Thymus (tissue), 14 donors: Measurements from ENCODE around the gene ERBB2. TPM values are rescaled to one million over a fixed set of nuclear protein-coding genes. Genes with fewer than 3 reads are reported as not detected.

ENCODE experiments used
- DNase-seq, 9 donors: peaks; one replicate each; pipeline ENCODE4 v3.0.0-alpha.2; 2013; ENCODE audit warnings: low spot score in 9 of 9, low read depth in 6 of 9, missing footprints in 1 of 9
- H3K27ac ChIP-seq, 2 donors: one replicate each; pipeline ENCODE4 v1.5.1; 2013; ENCODE audit warnings: control low read depth in 1 of 2, low read depth in 1 of 2, low read length in 1 of 2, mild to moderate bottlenecking in 1 of 2, moderate library complexity in 1 of 2
- H3K27me3 ChIP-seq, 2 donors: one replicate each; pipeline ENCODE4 v1.5.1; 2013; ENCODE audit warnings: low read length in 1 of 2; ENCODE audit not compliant: control insufficient read depth in 2 of 2, insufficient read depth in 1 of 2
- H3K36me3 ChIP-seq, 2 donors: one replicate each; pipeline ENCODE4 v1.5.1; 2013; ENCODE audit warnings: low read length in 1 of 2, mild to moderate bottlenecking in 1 of 2, moderate library complexity in 1 of 2; ENCODE audit not compliant: control insufficient read depth in 2 of 2, insufficient read depth in 2 of 2
- H3K4me1 ChIP-seq, 2 donors: one replicate each; pipeline ENCODE4 v1.5.1; 2013; ENCODE audit warnings: low read length in 2 of 2; ENCODE audit not compliant: control insufficient read depth in 2 of 2, insufficient read depth in 2 of 2
- H3K4me3 ChIP-seq, 2 donors: one replicate each; pipeline ENCODE4 v1.5.1; 2013; ENCODE audit warnings: low read length in 2 of 2, control low read depth in 1 of 2, mild to moderate bottlenecking in 1 of 2
- H3K9me3 ChIP-seq, 2 donors: one replicate each; pipeline ENCODE4 v1.5.1; 2013; ENCODE audit warnings: low read length in 1 of 2, mild to moderate bottlenecking in 1 of 2; ENCODE audit not compliant: control insufficient read depth in 2 of 2, insufficient read depth in 1 of 2
- WGBS: extraction: QIAGEN DNeasy Blood & Tissue Kit; methylation state at CpG from one replicate; pipeline ENCODE4 v1.1.7; 2013; 5-methylcytosine and 5-hydroxymethylcytosine counted together
- long read RNA-seq, 10 donors: transcript quantifications; one replicate each; lab custom pipeline, GENCODE V29; 2026
- polyA plus RNA-seq: library from polyadenylated mRNA; stranded (reverse); fragments of 200-250 nt; gene quantifications from one replicate; pipeline ENCODE4 v1.2.3, GENCODE V29; 2013
- total RNA-seq: library from RNA; stranded (reverse); fragments of 120-200 nt; gene quantifications from one replicate; pipeline ENCODE4 v1.2.4, GENCODE V29; 2013
- donor health status: healthy.

The ERBB2 gene
- 6.1 TPM for total RNA-seq
- polyA plus RNA-seq: 14.3 TPM
- long read RNA-seq, donor 1, partial matches to known transcripts: 0 of 15 reads
- long read RNA-seq, donor 1, other reads (novel, unspliced or antisense): 15 of 15 reads
- long read RNA-seq, donor 2: 0 reads
- long read RNA-seq, donor 3: 0 reads
- long read RNA-seq, donor 4: 0 reads
- long read RNA-seq, donor 5, full-length matches to known transcripts: 2 of 136 reads
- long read RNA-seq, donor 5, partial matches to known transcripts: 134 of 136 reads
- long read RNA-seq, donor 5, other reads (novel, unspliced or antisense): 0 of 136 reads
- long read RNA-seq, donor 6, full-length matches to known transcripts: 1 of 139 reads
- long read RNA-seq, donor 6, partial matches to known transcripts: 138 of 139 reads
- long read RNA-seq, donor 6, other reads (novel, unspliced or antisense): 0 of 139 reads
- long read RNA-seq, donor 7: 0 reads
- long read RNA-seq, donor 8, partial matches to known transcripts: 0 of 1 reads
- long read RNA-seq, donor 8, other reads (novel, unspliced or antisense): 0 of 1 reads
- long read RNA-seq, donor 9: 0 reads
- long read RNA-seq, donor 10: 0 reads

- Histone ChIP-seq H3K9me3 (no peaks in the 10 kb centered on the region), H3K4me3 (peak within 1 kb of the TSS; percentile 18 to 31), H3K4me1 (peaks cover 0 to 5% of the 10 kb centered on the region in 2 donors), H3K36me3 (no peaks in the 10 kb centered on the region), H3K27me3 (peaks cover 30 to 52% of the 10 kb centered on the region in 2 donors), H3K27ac (no peak within 1 kb of the TSS)
- no peak for DNase-seq
- WGBS: 17% methylated on average over 20 of the region's 20 CpGs
Observed at GRCh38 chr17:39699818-39700147, at the start of gene ERBB2. Gene ERBB2 (plus strand): TSS chr17:39700064. CDS start chr17:39700239, 175 bp downstream.

GRCh38 chr17:39650121-39650579 is 49.7 kb upstream of the ERBB2 start:
- no peak for DNase-seq
- H3K36me3 ChIP-seq: peaks cover 8 to 22% of the 10 kb centered on the region in 2 donors
- no peak overlapping the region for H3K27ac ChIP-seq
- H3K9me3 ChIP-seq: no peaks in the 10 kb centered on the region
- H3K4me1 ChIP-seq: peaks cover 0 to 5% of the 10 kb centered on the region in 2 donors
- no peaks in the 10 kb centered on the region for H3K27me3 ChIP-seq
- H3K4me3 ChIP-seq: no peak overlapping the region
- 98% methylated on average over 11 of the region's 11 CpGs for WGBS

DNA sequence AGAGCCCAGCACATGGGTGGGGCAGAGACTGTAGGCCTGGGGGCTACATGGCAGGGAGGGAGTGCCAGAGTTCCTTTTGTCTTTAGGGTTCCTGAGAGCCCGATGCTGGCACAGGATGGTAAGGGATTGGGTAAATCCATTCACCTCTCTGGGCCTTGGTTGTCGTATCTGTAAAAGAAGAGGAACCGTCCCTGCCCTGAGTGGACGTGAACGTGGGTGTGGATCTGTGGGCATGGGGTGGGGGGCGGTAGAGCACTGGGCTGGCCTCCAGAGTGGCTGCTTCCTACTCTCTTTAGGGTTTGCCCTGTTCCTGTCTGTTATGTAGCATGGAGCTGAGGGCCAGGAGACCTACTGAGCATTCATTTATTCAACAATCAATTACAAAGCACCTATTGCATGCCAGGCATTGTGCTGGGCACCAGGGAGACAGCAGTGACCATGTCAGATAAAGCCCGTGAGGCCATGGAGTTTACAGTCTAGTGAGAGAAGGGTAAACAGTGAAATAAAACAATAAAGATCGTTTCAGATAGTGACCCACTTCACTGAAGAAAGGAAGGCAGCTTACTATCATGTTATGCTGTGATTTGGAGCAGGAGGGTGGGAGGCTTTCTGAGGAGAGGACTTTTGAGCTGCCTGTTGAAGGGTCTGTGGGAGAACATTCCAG is 47.8 kb upstream of the ERBB2 start:
- 88% methylated on average over 8 of the region's 8 CpGs for WGBS
- no peaks in the 10 kb centered on the region for H3K9me3 ChIP-seq
- H3K27me3 ChIP-seq: no peaks in the 10 kb centered on the region
- no peak for DNase-seq
- H3K27ac ChIP-seq: no peak overlapping the region
- H3K36me3 ChIP-seq: peaks cover 17 to 32% of the 10 kb centered on the region in 2 donors
- peaks cover 0 to 4% of the 10 kb centered on the region in 2 donors for H3K4me1 ChIP-seq
- no peak overlapping the region for H3K4me3 ChIP-seq

- Histone ChIP-seq H3K4me1 (peaks cover under 1 to 4% of the 10 kb centered on the region in 2 donors), H3K36me3 (peaks cover 18 to 35% of the 10 kb centered on the region in 2 donors), H3K27ac (no peak overlapping the region), H3K4me3 (no peak overlapping the region), H3K27me3 (no peaks in the 10 kb centered on the region), H3K9me3 (no peaks in the 10 kb centered on the region)
- 87% methylated on average over 7 of the region's 7 CpGs for WGBS
- DNase-seq: no peak
Observed at GRCh38 chr17:39652587-39653315, 47.1 kb upstream of the ERBB2 start.

- Histone ChIP-seq H3K36me3 (peaks cover 24 to 40% of the 10 kb centered on the region in 2 donors), H3K27me3 (no peaks in the 10 kb centered on the region), H3K27ac (no peak overlapping the region), H3K4me3 (no peak overlapping the region), H3K4me1 (peaks cover 3 to 9% of the 10 kb centered on the region in 2 donors), H3K9me3 (no peaks in the 10 kb centered on the region)
- WGBS: 96% methylated on average over 12 of the region's 12 CpGs
- no peak for DNase-seq
Observed at GRCh38 chr17:39653316-39653661, 46.6 kb upstream of the ERBB2 start.

DNA sequence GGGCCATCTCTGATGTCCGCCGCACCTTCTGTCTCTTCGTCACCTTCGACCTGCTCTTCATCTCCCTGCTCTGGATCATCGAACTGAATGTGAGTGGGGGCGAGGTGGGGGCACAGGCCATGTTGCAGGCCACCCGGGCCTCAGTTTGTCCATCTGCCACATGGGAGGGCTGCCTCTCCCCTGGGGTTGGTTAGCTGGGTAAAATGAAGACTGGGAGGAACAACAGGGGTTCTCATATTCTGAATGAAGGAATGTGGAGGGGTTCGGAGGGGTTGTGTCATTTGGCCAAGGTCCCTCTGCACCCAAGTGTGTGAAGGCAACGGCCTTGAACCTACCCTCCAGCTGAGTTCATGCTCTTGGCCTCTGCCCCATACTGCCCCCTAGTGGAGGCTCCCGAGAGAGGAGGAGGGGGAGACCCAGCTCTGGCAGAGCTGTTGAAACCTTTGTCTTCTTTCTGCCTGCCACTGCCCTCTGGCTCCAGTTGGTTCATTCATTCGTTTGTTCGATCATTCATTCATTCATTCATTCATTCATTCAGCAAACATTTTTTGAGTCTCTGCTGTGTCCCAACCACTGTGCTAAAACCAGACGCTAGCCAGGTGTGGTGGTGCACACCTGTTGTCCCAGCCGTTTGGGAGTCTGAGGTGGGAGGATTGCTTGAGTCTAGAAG is 46.1 kb upstream of the ERBB2 start:
- Histone ChIP-seq H3K36me3 (peaks cover 26 to 42% of the 10 kb centered on the region in 2 donors), H3K9me3 (no peaks in the 10 kb centered on the region), H3K4me1 (peaks cover 5 to 14% of the 10 kb centered on the region in 2 donors), H3K27ac (no peak overlapping the region), H3K27me3 (no peaks in the 10 kb centered on the region), H3K4me3 (no peak overlapping the region)
- peak in 5 of 9 donors; percentile 57 to 76 (median 64) for DNase-seq
- WGBS: 82% methylated on average over 14 of the region's 14 CpGs

- Histone ChIP-seq H3K27ac (no peak overlapping the region), H3K4me3 (no peak overlapping the region), H3K27me3 (no peaks in the 10 kb centered on the region), H3K9me3 (no peaks in the 10 kb centered on the region), H3K36me3 (peaks cover 32 to 46% of the 10 kb centered on the region in 2 donors), H3K4me1 (peaks cover 15 to 27% of the 10 kb centered on the region in 2 donors)
- DNase-seq: no peak
- 95% methylated on average over 2 of the region's 2 CpGs for WGBS
Observed at GRCh38 chr17:39655105-39655504, 44.8 kb upstream of the ERBB2 start.

- Histone ChIP-seq H3K36me3 (peaks cover 64 to 72% of the 10 kb centered on the region in 2 donors), H3K27ac (no peak overlapping the region), H3K4me3 (no peak overlapping the region), H3K4me1 (peaks cover 19 to 42% of the 10 kb centered on the region in 2 donors), H3K9me3 (no peaks in the 10 kb centered on the region), H3K27me3 (no peaks in the 10 kb centered on the region)
- peak in 1 of 9 donors; percentile 33 for DNase-seq
- 79% methylated on average over 11 of the region's 11 CpGs for WGBS
Observed at GRCh38 chr17:39658346-39658745, 41.5 kb upstream of the ERBB2 start.
